ENCODE results near the gene SPRR1A. TPM values are rescaled to one million over a fixed set of nuclear protein-coding genes. Genes with fewer than 3 reads are reported as not detected.

Gene SPRR1A
- total and polyA plus RNA-seq, 2 of the 4 experiments (the other 2 are of a cell fraction) = not detected

DNA sequence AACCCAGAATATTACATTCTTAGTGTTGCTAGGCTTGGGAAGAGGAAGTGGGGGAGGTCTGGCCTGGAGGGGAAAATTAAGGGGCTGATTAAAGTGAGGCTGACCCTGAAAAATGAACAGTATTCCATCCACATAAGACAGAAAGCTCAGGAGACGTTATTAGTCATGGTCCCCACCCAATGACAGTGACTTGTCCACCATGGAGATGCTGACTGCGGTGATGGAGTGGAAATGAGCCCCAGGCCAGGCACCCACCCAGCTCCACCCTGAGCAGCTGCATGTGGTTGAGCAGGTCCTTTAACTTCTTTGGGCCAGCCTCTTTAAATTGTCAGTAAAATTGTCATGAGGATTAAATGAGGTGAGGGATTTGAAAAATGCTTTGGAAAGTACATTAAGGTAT lies 14.8 kb upstream of the SPRR1A start:
- no peak overlapping the region for H2AK5ac ChIP-seq (ENCODE audit: low read depth, low read length)
- H3K27ac ChIP-seq (ENCODE audit: insufficient read depth, low read length) = no peak overlapping the region
- H4K20me1 ChIP-seq (ENCODE audit: insufficient read depth, low read length) = no peaks in the 10 kb centered on the region
- no peak overlapping the region for H3K4me3 ChIP-seq (ENCODE audit: insufficient read depth, low read depth, low read length)
- no peak overlapping the region for H3K4me2 ChIP-seq (ENCODE audit: low read depth, low read length)
- no peak overlapping the region for H3K23ac ChIP-seq (ENCODE audit: low read depth, low read length)
- no peaks in the 10 kb centered on the region for H3K79me1 ChIP-seq (ENCODE audit: low read depth in 1 of 2, low read length in 2 of 2)
- dilution Hi-C loops (cut with HindIII; ENCODE audit: low sequenced_read_pairs, unreplicated experiment) = no loop called here
- no peak overlapping the region for H2AFZ ChIP-seq (replicated peaks; ENCODE audit: low read length, poor library complexity)
- DNase-seq = no peak
- H4K5ac ChIP-seq (ENCODE audit: low read depth, low read length) = no peak overlapping the region
- WGBS, 2 experiments (ENCODE audit: extremely low coverage in 2 of 2, insufficient read length in 1 of 2) = no CpG with 5 or more reads among the region's 2 CpGs
- H4K91ac ChIP-seq (ENCODE audit: insufficient read depth, low read depth, low read length) = no peak overlapping the region
- CTCF ChIA-PET = no interaction called here
- BruUV-seq (replicated peaks) = no TSS peak
- H2BK15ac ChIP-seq (ENCODE audit: low read depth, low read length) = no peak overlapping the region
- no peak overlapping the region for H3K9ac ChIP-seq (ENCODE audit: low read depth, low read length)
- POLR2A ChIA-PET (ENCODE audit: unreplicated experiment) = no interaction called here
- in situ Hi-C loops (cut with MboI; ENCODE audit: low sequenced_read_pairs) = no loop called here
- H3K18ac ChIP-seq (ENCODE audit: low read depth, low read length) = no peak overlapping the region
- no peaks in the 10 kb centered on the region for H3K9me1 ChIP-seq (ENCODE audit: insufficient read depth, low read length)
- TF ChIP-seq MAZ (IDR thresholded peaks at IDR 0.05; ENCODE audit: borderline replicate concordance, low read depth, low read length) (no peak), RCOR1 (IDR thresholded peaks at IDR 0.05; ENCODE audit: insufficient replicate concordance, low read length) (no peak), RAD21 (IDR thresholded peaks at IDR 0.05; ENCODE audit: low read length) (no peak), FOS (IDR thresholded peaks at IDR 0.05; ENCODE audit: low read depth, low read length) (no peak), CHD1 (IDR thresholded peaks at IDR 0.05; ENCODE audit: low read depth, low read length) (no peak), CEBPB (IDR thresholded peaks at IDR 0.05; ENCODE audit: low read depth, low read length) (no peak), MXI1 (IDR thresholded peaks at IDR 0.05; ENCODE audit: borderline replicate concordance, low read depth, low read length) (no peak), RFX5 (IDR thresholded peaks at IDR 0.05; ENCODE audit: low read depth, low read length) (no peak), POLR2A (IDR thresholded peaks at IDR 0.05; ENCODE audit: low read depth, low read length) (no peak), SMC3 (IDR thresholded peaks at IDR 0.05; ENCODE audit: low read depth, low read length) (no peak), BHLHE40 (IDR thresholded peaks at IDR 0.05; ENCODE audit: low read depth, low read length) (no peak), MAFK (IDR thresholded peaks at IDR 0.05; ENCODE audit: low read depth, low read length) (no peak), NFE2L2 (IDR thresholded peaks at IDR 0.05; ENCODE audit: low read depth, low read length) (no peak)
- TF ChIP-seq, protein P1, sequence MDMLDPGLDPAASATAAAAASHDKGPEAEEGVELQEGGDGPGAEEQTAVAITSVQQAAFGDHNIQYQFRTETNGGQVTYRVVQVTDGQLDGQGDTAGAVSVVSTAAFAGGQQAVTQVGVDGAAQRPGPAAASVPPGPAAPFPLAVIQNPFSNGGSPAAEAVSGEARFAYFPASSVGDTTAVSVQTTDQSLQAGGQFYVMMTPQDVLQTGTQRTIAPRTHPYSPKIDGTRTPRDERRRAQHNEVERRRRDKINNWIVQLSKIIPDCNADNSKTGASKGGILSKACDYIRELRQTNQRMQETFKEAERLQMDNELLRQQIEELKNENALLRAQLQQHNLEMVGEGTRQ (IDR thresholded peaks at IDR 0.05; ENCODE audit: low read depth, low read length) = no peak
- TF ChIP-seq, protein P2, sequence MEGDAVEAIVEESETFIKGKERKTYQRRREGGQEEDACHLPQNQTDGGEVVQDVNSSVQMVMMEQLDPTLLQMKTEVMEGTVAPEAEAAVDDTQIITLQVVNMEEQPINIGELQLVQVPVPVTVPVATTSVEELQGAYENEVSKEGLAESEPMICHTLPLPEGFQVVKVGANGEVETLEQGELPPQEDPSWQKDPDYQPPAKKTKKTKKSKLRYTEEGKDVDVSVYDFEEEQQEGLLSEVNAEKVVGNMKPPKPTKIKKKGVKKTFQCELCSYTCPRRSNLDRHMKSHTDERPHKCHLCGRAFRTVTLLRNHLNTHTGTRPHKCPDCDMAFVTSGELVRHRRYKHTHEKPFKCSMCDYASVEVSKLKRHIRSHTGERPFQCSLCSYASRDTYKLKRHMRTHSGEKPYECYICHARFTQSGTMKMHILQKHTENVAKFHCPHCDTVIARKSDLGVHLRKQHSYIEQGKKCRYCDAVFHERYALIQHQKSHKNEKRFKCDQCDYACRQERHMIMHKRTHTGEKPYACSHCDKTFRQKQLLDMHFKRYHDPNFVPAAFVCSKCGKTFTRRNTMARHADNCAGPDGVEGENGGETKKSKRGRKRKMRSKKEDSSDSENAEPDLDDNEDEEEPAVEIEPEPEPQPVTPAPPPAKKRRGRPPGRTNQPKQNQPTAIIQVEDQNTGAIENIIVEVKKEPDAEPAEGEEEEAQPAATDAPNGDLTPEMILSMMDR (conservative IDR thresholded peaks at IDR 0.05; ENCODE audit: low read depth, low read length) = no peak
- TF ChIP-seq, protein P3, sequence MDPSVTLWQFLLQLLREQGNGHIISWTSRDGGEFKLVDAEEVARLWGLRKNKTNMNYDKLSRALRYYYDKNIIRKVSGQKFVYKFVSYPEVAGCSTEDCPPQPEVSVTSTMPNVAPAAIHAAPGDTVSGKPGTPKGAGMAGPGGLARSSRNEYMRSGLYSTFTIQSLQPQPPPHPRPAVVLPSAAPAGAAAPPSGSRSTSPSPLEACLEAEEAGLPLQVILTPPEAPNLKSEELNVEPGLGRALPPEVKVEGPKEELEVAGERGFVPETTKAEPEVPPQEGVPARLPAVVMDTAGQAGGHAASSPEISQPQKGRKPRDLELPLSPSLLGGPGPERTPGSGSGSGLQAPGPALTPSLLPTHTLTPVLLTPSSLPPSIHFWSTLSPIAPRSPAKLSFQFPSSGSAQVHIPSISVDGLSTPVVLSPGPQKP (IDR thresholded peaks at IDR 0.05; ENCODE audit: borderline replicate concordance, low read depth, low read length) = no peak
- no peaks in the 10 kb centered on the region for H3K9me3 ChIP-seq (ENCODE audit: control insufficient read depth, insufficient read depth, low read length)
- no peak overlapping the region for H3K56ac ChIP-seq (ENCODE audit: extremely low read depth, insufficient read depth, low read length)
- H3K36me3 ChIP-seq (ENCODE audit: control insufficient read depth, insufficient read depth, low read length) = no peaks in the 10 kb centered on the region
- no peak overlapping the region for H2BK120ac ChIP-seq (ENCODE audit: low read depth, low read length)
- ATAC-seq (ENCODE audit: low read depth) = no peak
- H2BK20ac ChIP-seq (ENCODE audit: low read depth, low read length) = no peak overlapping the region
- no peaks in the 10 kb centered on the region for H3K4me1 ChIP-seq (ENCODE audit: control insufficient read depth, insufficient read depth, low read length)
- H3K14ac ChIP-seq (replicated peaks; ENCODE audit: low read depth, low read length) = no peak overlapping the region
- H3K27me3 ChIP-seq (ENCODE audit: control insufficient read depth, insufficient read depth, low read length) = no peaks in the 10 kb centered on the region
- intact Hi-C loops (cut with micrococcal nuclease) = no loop called here
- H2BK5ac ChIP-seq (ENCODE audit: low read depth, low read length, poor library complexity, severe bottlenecking) = no peak overlapping the region
- no peak overlapping the region for H3K4ac ChIP-seq (ENCODE audit: low read depth, low read length)
- no peak overlapping the region for H4K8ac ChIP-seq (ENCODE audit: low read depth in 2 of 2, low read length in 2 of 2)
- H2AK9ac ChIP-seq (replicated peaks; ENCODE audit: low read depth, low read length, poor library complexity) = no peak overlapping the region
